Prostate gland (tissue), 2 donors: ENCODE results near the gene GUCD1.
"Not testable (repeated sequence)": the region's sequence is repeated elsewhere in the genome, so short reads cannot be mapped to it uniquely, and the experiment has no call there.

ENCODE experiments used
- POLR2A ChIP-seq: fragments of 450-650 bp; IDR thresholded peaks from one replicate; pipeline ENCODE4 v1.6.1; 2016; ENCODE audit warnings: antibody characterized with exemption, mild to moderate bottlenecking
- TF ChIP-seq, protein P1 (sequence below), 4 experiments: fragments of 200-600 bp in 2 of 4; fragments of 450-650 bp in 2 of 4; sonication (generic) in 2 of 4; IDR thresholded peaks; 1 replicate in 3 of 4; 2 replicates in 1 of 4; pipeline ENCODE4 v1.5.1; 2016 to 2019; ENCODE audit warnings: antibody characterized with exemption in 4 of 4, mild to moderate bottlenecking in 2 of 4, moderate library complexity in 2 of 4

DNA sequence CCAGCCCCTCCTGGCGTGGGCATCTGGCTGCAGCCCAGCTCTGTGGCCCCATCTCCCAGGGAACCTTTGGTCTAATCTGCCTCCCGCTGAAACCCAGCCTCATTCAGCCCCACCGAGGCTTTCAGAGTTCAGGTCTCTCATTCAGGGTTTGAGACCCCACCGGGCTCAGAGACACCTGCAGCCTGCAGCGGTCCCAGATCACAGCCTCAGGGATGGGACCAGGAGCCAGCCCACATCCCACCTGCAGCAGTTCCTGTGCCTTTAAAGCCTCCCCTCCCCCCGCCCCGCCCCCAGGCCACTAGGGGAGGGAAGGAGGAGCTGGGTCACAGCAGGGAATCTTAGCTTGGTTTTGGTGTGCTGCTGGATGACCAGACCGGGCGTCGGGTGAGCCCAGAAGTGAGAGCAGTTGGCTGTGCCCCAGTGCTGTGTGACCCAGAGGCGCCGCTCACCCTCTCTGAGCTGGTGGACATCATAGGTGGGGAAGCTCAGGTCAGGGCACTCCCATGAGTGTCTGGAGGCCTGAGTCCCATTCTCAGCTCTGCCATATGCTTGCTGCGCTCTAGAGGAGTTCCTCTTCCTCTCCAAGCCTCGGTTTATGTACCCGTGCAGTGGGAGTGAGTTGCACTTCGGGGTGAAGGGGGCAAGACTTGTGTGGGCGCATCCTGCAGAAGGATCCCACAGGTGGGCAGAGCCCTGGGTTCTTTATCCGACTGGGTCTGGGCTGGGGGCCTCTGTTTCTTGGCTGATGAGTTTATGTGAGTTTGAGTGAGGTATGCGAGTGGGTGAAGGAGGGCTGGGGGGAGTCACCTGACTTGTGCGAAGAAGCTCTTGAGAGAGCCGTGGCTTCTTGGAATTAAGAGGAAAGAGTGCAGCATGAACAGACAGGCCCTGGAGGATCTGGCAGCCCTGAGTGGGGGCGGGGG lies 48.2 kb upstream of the GUCD1 start, which contains the start of gene GGT1:
- not testable (repeated sequence) for TF ChIP-seq POLR2A
- TF ChIP-seq, protein P1, sequence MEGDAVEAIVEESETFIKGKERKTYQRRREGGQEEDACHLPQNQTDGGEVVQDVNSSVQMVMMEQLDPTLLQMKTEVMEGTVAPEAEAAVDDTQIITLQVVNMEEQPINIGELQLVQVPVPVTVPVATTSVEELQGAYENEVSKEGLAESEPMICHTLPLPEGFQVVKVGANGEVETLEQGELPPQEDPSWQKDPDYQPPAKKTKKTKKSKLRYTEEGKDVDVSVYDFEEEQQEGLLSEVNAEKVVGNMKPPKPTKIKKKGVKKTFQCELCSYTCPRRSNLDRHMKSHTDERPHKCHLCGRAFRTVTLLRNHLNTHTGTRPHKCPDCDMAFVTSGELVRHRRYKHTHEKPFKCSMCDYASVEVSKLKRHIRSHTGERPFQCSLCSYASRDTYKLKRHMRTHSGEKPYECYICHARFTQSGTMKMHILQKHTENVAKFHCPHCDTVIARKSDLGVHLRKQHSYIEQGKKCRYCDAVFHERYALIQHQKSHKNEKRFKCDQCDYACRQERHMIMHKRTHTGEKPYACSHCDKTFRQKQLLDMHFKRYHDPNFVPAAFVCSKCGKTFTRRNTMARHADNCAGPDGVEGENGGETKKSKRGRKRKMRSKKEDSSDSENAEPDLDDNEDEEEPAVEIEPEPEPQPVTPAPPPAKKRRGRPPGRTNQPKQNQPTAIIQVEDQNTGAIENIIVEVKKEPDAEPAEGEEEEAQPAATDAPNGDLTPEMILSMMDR (IDR thresholded peaks at IDR 0.05), result not testable (repeated sequence)
